NCI-H187 (cell line): ENCODE data around the gene ITGB2.

Experiments
- DNase-seq, 2 experiments: peaks; one replicate each; lab custom pipeline; 2025; lab: John Stamatoyannopoulos, UW

ITGB2 gene

GRCh38 chr21:44867999-44868700, 52.5 kb downstream of the ITGB2 start:
- no peak for DNase-seq

- no peak for DNase-seq
Measured at GRCh38 chr21:44867464-44867863, 53.2 kb downstream of the ITGB2 start.

- no peak for DNase-seq
Measured at GRCh38 chr21:44866780-44867179, 53.9 kb downstream of the ITGB2 start.

GRCh38 chr21:44865561-44866280, 55.0 kb downstream of the ITGB2 start:
- no peak for DNase-seq

- DNase-seq: no peak
Measured at GRCh38 chr21:44862869-44863685, 57.6 kb downstream of the ITGB2 start.

- DNase-seq: no peak
Measured at GRCh38 chr21:44858791-44859190, 61.9 kb downstream of the ITGB2 start.

GRCh38 chr21:44858291-44858690, 62.4 kb downstream of the ITGB2 start:
- no peak for DNase-seq

- DNase-seq: no peak
Measured at GRCh38 chr21:44857127-44857892, 63.4 kb downstream of the ITGB2 start.

- no peak for DNase-seq
Measured at GRCh38 chr21:44856131-44856530, 64.6 kb downstream of the ITGB2 start.

GRCh38 chr21:44855572-44855971, 65.1 kb downstream of the ITGB2 start:
- DNase-seq: no peak

- DNase-seq: no peak
Measured at GRCh38 chr21:44854664-44855446, 65.8 kb downstream of the ITGB2 start.

GRCh38 chr21:44854391-44854663, 66.4 kb downstream of the ITGB2 start:
- no peak for DNase-seq

- DNase-seq: no peak
Measured at GRCh38 chr21:44853601-44854390, 66.9 kb downstream of the ITGB2 start.

GRCh38 chr21:44850905-44851657, 69.6 kb downstream of the ITGB2 start:
- DNase-seq: no peak

- DNase-seq: no peak
Measured at GRCh38 chr21:44850208-44850800, 70.4 kb downstream of the ITGB2 start.

- DNase-seq: no peak
Measured at GRCh38 chr21:44849616-44850130, 71.0 kb downstream of the ITGB2 start.

GRCh38 chr21:44848821-44849521, 71.7 kb downstream of the ITGB2 start:
- DNase-seq: no peak

GRCh38 chr21:44847261-44848056, 73.2 kb downstream of the ITGB2 start:
- DNase-seq: no peak
